Stimulated activated CD4-positive, alpha-beta T cell treated with anti-CD3 and anti-CD28 coated beads, Interleukin-15, amount 100 ng/mL, for 1 hour (primary cell): ENCODE results near the gene ATP6V1G3.
A peak's percentile ranks its signal among the peaks of the same experiment; 100 is the strongest.
"Not testable (repeated sequence)": the region's sequence is repeated elsewhere in the genome, so short reads cannot be mapped to it uniquely, and the experiment has no call there.

Experiments
- DNase-seq, 2 donors: peaks; one replicate each; pipeline ENCODE4 v3.0.0-alpha.2; 2020; ENCODE audit warnings: low read depth in 1 of 2, low spot score in 1 of 2

The ATP6V1G3 gene

GRCh38 chr1:198540580-198540979 is at the start of gene ATP6V1G3:
Gene ATP6V1G3, minus strand, starts transcription at chr1:198540680. Its CDS starts 30 bp downstream, at chr1:198540650.
- DNase-seq = no peak

GRCh38 chr1:198588845-198589244 is 48.4 kb upstream of the ATP6V1G3 start:
- no peak for DNase-seq

GRCh38 chr1:198584163-198584562 is 43.7 kb upstream of the ATP6V1G3 start:
- DNase-seq = no peak

- DNase-seq = not testable (repeated sequence)
Observed at GRCh38 chr1:198583209-198583802, 42.8 kb upstream of the ATP6V1G3 start.

GRCh38 chr1:198577444-198577843 is 37.0 kb upstream of the ATP6V1G3 start:
- no peak for DNase-seq

GRCh38 chr1:198575798-198576641 is 35.5 kb upstream of the ATP6V1G3 start:
- no peak for DNase-seq

- no peak for DNase-seq
Observed at GRCh38 chr1:198575292-198575691, 34.8 kb upstream of the ATP6V1G3 start.

- DNase-seq = no peak
Observed at GRCh38 chr1:198574325-198574724, 33.8 kb upstream of the ATP6V1G3 start.

GRCh38 chr1:198564716-198565115 is 24.2 kb upstream of the ATP6V1G3 start:
- no peak for DNase-seq

GRCh38 chr1:198564157-198564556 is 23.7 kb upstream of the ATP6V1G3 start:
- no peak for DNase-seq

- DNase-seq = no peak
Observed at GRCh38 chr1:198563583-198563982, 23.1 kb upstream of the ATP6V1G3 start.

GRCh38 chr1:198560161-198560560 is 19.7 kb upstream of the ATP6V1G3 start:
- no peak for DNase-seq

GRCh38 chr1:198559362-198559761 is 18.9 kb upstream of the ATP6V1G3 start:
- DNase-seq = no peak

- no peak for DNase-seq
Observed at GRCh38 chr1:198558402-198558801, 17.9 kb upstream of the ATP6V1G3 start.

GRCh38 chr1:198556971-198557370 is 16.5 kb upstream of the ATP6V1G3 start:
- DNase-seq = peak; percentile 7 to 13

- no peak for DNase-seq
Observed at GRCh38 chr1:198552668-198553416, 12.4 kb upstream of the ATP6V1G3 start.

- DNase-seq = no peak
Observed at GRCh38 chr1:198550941-198551524, 10.6 kb upstream of the ATP6V1G3 start.

GRCh38 chr1:198549866-198550265 is 9.4 kb upstream of the ATP6V1G3 start:
- DNase-seq = no peak

- DNase-seq = no peak
Observed at GRCh38 chr1:198548890-198549289, 8.4 kb upstream of the ATP6V1G3 start.

- no peak for DNase-seq
Observed at GRCh38 chr1:198545156-198545555, 4.7 kb upstream of the ATP6V1G3 start.

- no peak for DNase-seq
Observed at GRCh38 chr1:198544265-198544664, 3.8 kb upstream of the ATP6V1G3 start.
